ENCODE measurements around the gene IL10RA. TPM values are rescaled to one million over a fixed set of nuclear protein-coding genes. Genes with fewer than 3 reads are reported as not detected.

IL10RA gene
- total and polyA plus RNA-seq, 4 donors: 2.3 to 11.6 (median 9.2) TPM

DNA sequence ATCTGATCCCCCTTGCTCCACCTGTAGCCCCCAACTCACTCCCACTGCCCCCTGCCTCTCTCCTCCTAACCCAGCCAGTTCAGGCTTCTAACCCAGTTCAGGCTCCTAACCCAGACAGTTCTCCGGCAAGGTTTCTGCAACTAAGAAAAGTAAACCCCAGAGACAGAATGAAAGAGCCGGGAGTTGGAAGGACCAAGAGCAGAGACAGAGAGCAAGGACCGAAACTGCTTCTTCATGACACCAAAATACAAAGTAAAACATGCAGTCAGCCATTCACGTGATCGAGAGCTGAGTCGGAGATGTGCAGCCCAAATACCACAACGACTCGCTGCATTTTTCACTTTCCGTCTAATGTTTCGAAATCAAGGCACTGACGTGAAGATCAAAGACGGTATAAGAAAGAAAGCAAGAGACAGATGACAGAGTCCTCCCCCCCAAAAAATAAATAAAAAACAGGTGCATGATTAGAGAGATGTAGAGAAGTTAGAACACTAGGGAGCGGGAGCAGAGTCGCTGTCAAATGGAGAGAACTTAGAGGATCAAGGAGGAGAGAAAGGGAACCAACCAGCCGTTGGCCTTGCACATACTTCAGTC is 884 bp downstream of the IL10RA start:
- no peak for DNase-seq (ENCODE audit: low spot score)
- Histone ChIP-seq H3K9ac (ENCODE audit: low read depth in 1 of 2, low read length in 2 of 2) (peak overlapping the region; percentile 50 to 79), H3K27ac (ENCODE audit: low read depth in 1 of 2, low read length in 2 of 2) (peak overlapping the region; percentile 81 to 82), H3K27me3 (ENCODE audit: control insufficient read depth in 4 of 4, insufficient read depth in 4 of 4, low read length in 3 of 4) (no peaks in the 10 kb centered on the region), H3K4me1 (ENCODE audit: control insufficient read depth in 4 of 4, insufficient read depth in 4 of 4, low read length in 3 of 4) (peaks cover 0 to 8% (median 2%) of the 10 kb centered on the region in 4 donors), H3K36me3 (ENCODE audit: control insufficient read depth in 4 of 4, insufficient read depth in 3 of 4, low read depth in 1 of 4, low read length in 3 of 4) (no peaks in the 10 kb centered on the region), H3K4me3 (ENCODE audit: low read depth in 1 of 3, low read length in 3 of 3) (peak overlapping the region; percentile 20 to 63 (median 51)), H3K9me3 (ENCODE audit: control insufficient read depth in 4 of 4, low read length in 3 of 4) (peaks cover 0 to 3% (median 1%) of the 10 kb centered on the region in 4 donors)
- TF ChIP-seq FOXA1 (IDR thresholded peaks at IDR 0.05) (no peak), NR2F2 (IDR thresholded peaks at IDR 0.05) (no peak), HNF4G (IDR thresholded peaks at IDR 0.05) (no peak), RAD21 (IDR thresholded peaks at IDR 0.05) (no peak), TAF1 (conservative IDR thresholded peaks at IDR 0.05) (no peak), CTCF (IDR thresholded peaks at IDR 0.05; ENCODE audit: low read depth, low read length, missing input control) (no peak), HNF4A (conservative IDR thresholded peaks at IDR 0.05) (no peak), GABPA (IDR thresholded peaks at IDR 0.05 in 1 of 2, conservative IDR thresholded peaks at IDR 0.05 in 1 of 2) (no peak), ZBTB33 (IDR thresholded peaks at IDR 0.05) (no peak), EGR1 (IDR thresholded peaks at IDR 0.05; ENCODE audit: low read depth in 2 of 2) (no peak), JUND (IDR thresholded peaks at IDR 0.05) (no peak), FOXA2 (IDR thresholded peaks at IDR 0.05) (no peak), SP1 (IDR thresholded peaks at IDR 0.05) (no peak)
- TF ChIP-seq, protein P1, sequence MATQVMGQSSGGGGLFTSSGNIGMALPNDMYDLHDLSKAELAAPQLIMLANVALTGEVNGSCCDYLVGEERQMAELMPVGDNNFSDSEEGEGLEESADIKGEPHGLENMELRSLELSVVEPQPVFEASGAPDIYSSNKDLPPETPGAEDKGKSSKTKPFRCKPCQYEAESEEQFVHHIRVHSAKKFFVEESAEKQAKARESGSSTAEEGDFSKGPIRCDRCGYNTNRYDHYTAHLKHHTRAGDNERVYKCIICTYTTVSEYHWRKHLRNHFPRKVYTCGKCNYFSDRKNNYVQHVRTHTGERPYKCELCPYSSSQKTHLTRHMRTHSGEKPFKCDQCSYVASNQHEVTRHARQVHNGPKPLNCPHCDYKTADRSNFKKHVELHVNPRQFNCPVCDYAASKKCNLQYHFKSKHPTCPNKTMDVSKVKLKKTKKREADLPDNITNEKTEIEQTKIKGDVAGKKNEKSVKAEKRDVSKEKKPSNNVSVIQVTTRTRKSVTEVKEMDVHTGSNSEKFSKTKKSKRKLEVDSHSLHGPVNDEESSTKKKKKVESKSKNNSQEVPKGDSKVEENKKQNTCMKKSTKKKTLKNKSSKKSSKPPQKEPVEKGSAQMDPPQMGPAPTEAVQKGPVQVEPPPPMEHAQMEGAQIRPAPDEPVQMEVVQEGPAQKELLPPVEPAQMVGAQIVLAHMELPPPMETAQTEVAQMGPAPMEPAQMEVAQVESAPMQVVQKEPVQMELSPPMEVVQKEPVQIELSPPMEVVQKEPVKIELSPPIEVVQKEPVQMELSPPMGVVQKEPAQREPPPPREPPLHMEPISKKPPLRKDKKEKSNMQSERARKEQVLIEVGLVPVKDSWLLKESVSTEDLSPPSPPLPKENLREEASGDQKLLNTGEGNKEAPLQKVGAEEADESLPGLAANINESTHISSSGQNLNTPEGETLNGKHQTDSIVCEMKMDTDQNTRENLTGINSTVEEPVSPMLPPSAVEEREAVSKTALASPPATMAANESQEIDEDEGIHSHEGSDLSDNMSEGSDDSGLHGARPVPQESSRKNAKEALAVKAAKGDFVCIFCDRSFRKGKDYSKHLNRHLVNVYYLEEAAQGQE (IDR thresholded peaks at IDR 0.05): no peak
- 67% methylated on average over 15 of the region's 15 CpGs for WGBS

DNA sequence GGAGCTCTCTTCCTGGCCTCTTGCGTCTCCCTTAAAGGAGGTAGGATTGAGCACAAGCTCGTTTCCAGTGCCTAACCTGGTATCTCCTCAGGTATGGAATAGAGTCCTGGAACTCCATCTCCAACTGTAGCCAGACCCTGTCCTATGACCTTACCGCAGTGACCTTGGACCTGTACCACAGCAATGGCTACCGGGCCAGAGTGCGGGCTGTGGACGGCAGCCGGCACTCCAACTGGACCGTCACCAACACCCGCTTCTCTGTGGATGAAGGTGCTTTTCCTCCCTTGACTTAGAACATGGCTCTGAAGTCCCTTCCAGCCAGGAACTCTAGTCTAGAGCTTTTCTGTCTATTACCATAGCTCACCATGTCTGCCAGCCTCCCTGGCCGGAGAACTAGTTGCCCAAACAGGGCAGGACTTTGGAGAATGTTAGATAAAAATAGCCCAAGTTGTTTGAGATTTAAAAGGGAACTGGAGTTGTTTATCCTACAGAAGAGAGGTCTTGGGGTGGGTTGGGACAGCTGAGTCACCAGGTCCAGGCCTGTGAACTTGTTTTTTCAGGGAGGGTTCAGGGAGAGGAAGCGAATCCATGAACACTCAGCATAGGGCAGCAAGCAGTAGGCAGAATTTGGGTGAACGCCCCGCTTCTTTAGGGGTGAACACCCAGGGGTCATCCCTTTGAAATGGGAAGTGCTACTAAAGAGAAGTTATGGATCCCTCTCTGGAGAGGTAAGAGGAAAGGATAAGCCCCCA is 3.3 kb downstream of the IL10RA start:
- 90% methylated on average over 13 of the region's 13 CpGs for WGBS
- TF ChIP-seq, protein P1 (IDR thresholded peaks at IDR 0.05): no peak
- no peak for DNase-seq (ENCODE audit: low spot score)
- Histone ChIP-seq H3K27ac (ENCODE audit: low read depth in 1 of 2, low read length in 2 of 2) (peak overlapping the region; percentile 4 to 31), H3K9me3 (ENCODE audit: control insufficient read depth in 4 of 4, low read length in 3 of 4) (no peaks in the 10 kb centered on the region), H3K36me3 (ENCODE audit: control insufficient read depth in 4 of 4, insufficient read depth in 3 of 4, low read depth in 1 of 4, low read length in 3 of 4) (no peaks in the 10 kb centered on the region), H3K9ac (ENCODE audit: low read depth in 1 of 2, low read length in 2 of 2) (peak overlapping the region in 1 of 2 donors; percentile 62), H3K4me3 (ENCODE audit: low read depth in 1 of 3, low read length in 3 of 3) (peak overlapping the region in 1 of 3 donors; percentile 13), H3K4me1 (ENCODE audit: control insufficient read depth in 4 of 4, insufficient read depth in 4 of 4, low read length in 3 of 4) (peaks cover 0 to 12% (median 2%) of the 10 kb centered on the region in 4 donors), H3K27me3 (ENCODE audit: control insufficient read depth in 4 of 4, insufficient read depth in 4 of 4, low read length in 3 of 4) (no peaks in the 10 kb centered on the region)

Data from liver (tissue), 9 donors.